GF-D8 (cell line): ENCODE data around the gene RAPGEF5.
A peak's percentile ranks its signal among the peaks of the same experiment; 100 is the strongest.

Source experiments
- DNase-seq: peaks from one replicate; lab custom pipeline; 2025; lab: John Stamatoyannopoulos, UW

RAPGEF5 gene

DNA sequence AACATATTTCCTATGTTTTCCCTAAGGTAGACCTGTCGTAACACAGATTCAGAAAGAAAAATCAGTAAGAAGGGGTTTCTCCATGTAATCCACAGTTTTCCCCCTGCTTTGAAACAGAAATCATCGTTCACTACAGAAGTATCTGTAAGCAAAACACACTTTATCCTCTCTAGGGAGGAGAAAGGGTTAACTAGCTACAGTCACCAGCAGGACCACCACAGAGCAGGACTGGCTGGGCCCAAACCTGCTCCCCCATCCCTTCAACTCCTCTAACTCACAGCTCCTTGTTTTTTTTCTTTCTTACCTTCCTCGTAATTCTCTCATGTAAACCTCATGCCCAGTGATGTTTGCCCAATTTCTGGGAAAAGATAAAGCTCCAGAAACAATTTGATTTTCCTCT is 167.7 kb downstream of the RAPGEF5 start:
- no peak for DNase-seq

DNA sequence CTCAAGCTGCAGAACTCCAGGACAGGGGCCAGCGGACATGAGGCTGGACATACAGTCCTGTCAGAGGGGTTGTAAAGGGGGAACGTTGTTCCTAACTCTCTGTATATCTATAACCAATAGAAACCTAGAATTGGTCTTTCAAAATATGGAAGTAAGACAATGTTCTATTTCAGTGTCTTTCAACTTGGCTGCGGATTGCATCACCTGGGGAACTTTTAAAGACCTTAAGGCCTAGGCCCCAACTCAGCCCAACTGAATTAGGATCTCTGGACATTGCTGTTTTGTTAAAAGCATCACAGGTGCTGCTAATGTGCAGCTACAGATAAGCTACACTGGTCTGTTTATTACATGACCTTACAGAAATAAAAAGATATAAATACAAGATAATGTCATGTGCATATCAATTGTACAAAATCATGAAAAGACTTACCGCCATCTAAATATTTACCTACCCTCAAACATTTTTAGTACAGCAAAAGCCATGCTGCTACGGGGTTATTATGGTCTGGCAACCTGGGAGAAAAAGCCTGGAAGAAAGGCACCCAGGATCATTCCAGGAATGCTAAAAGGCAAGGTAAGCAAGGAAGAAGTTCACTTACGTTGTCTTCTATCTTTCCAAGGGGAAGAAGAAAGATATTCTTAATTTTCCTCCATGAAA is 169.1 kb downstream of the RAPGEF5 start:
- DNase-seq: no peak

DNA sequence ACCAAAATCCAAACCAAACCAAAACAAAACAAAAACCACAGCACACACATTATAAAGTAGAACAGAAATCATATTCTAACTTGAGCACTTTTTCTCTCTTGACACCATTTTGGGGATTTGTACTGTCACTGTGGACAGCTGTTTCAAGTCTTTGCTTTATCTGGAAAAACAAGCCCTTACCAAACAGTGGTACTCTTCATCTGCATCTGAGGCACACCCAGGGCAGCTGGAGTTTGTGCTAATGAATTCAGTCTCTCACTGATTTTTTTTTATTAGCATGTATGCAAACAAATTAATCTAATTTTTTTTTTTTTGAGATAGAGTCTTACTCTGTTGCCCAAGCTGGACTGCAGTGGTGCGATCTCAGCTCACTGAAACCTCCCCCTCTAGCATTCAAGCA is 171.4 kb downstream of the RAPGEF5 start:
- DNase-seq: no peak

DNA sequence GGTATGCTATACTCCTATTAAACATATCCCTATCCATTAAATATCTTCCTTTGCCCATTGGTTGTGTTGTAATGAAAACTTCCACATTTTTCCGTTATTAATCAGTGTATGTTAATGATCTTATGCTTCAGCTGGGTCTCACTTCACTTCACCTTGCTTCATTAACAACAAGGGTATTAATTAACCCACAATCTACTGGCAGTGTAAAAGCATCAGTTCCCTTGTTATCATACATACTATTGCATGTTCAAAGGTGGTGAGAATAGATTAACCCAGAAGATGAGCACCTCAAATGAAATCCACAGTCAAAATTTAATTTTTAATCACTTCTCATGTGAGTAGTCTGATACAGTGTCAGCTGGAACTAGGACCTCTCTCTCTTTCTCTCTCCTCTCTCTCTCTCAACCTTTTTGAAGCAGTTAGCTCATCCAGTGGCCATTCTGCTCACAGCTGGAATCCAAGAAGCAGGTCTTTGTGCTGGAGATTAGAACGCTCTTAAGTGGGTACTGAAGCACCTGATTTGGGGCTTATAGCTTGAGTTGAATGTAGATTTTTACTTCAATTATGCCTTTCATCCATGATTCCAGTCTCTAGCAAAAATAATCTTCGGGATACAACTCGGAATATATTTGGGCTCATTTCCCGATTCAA is 172.3 kb downstream of the RAPGEF5 start:
- no peak for DNase-seq

DNA sequence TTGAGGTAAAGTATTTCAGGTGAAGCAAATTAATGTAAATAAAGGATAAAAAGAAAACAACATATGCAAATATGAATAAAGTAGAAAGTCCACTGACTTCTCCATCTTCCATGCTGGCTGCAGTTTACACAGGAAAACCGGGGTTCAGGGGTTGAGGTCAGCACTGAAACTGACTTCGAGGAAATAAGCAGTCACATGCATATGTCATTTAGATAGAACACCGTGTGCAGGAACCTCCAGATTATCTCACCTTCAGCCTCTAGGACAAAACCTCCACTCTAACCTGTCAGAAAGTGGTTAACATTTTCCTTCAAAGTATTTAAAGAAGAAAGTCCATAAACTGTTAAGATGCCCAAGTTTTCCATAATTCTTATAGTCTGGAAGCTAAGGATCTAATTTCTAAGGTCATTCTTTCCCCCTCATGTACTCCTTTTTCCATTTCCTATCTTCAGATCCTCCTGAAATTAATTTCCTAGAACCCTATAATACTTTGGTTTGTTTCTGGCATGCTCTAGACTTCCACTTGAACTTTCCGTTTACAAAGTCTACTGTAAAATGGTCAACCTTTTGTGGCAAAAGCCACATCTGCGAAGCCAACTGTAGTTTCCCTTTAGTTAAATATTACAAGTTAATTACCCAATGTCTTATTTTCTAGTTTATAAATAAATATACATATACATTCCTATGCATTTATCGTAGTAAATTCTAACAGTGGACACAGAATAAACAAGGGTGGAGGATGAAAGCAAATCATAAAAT is 173.3 kb downstream of the RAPGEF5 start:
- no peak for DNase-seq

DNA sequence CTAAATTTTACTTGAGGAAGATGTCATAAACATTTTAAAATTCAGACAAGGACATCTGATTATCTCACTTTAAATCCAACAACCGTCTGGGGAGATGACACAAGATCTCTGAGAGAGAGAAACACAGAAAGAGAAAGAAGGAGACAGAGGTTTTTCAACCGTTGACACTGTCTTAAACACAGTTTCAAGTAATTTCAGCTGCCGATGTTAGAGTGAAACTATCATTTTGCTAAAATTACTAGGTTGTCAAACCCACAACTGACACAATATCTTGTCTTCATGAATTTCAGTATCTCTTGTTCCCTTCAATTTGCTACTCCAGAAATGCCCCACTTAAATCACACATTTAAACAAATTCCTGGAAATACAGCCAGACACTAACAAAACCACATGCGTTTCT is 174.8 kb downstream of the RAPGEF5 start:
- no peak for DNase-seq

DNA sequence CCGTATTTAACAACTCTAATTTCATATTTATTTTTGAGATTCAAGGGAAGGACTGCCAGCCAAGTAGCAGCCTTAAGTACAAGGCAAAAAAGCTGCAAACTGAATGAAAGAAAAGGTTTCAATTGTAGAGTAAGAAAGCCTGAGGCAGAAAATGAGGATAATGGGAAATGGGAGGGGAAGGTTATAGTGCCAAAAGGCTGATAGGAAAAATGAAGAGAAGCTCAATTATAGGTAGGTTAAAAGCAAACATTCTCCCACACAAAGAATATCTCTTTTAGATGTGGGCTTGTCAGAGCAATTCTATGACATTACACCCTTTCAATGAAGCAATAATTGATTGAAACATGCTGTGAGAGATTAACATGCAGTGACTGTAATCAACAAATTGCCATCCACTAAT is 175.3 kb downstream of the RAPGEF5 start:
- DNase-seq: no peak

DNA sequence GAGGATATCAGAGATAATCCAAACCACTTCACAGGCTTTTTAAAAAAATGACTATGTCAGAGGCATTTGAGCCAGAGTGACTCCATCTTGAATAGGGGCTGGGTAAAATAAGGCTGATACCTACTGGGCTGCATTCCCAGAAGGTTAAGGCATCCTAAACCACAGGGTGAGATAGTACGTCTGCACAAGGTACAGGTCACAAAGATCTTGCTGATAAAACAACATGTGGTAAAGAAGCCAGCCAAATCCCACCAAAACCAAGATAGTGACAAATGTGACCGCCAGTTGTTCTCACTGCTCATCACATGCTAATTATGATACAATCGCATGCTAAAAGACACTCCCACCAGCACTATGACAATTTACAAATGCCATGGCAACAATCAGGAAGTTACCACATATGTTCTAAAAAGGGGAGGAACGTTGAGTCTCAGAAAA is 177.5 kb downstream of the RAPGEF5 start:
- DNase-seq: no peak

DNA sequence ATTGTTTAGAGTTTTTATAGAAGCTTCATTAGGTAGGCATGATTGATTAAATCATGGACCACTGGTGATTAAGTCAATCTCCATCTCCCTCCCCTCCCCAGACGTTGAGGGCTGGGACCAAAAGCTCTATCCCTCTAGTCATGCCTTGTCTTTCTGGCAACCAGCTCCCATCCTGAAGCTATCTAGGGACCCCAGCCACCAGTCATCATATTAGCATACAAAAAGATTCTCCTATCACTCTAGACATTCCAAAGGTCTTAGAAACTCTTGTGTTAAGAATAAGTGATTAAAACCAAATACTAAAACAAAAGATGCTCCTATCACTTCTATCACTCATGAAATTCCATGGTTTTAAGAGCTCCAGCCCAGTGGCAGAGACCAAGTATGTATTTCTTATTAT is 178.2 kb downstream of the RAPGEF5 start:
- DNase-seq: no peak

DNA sequence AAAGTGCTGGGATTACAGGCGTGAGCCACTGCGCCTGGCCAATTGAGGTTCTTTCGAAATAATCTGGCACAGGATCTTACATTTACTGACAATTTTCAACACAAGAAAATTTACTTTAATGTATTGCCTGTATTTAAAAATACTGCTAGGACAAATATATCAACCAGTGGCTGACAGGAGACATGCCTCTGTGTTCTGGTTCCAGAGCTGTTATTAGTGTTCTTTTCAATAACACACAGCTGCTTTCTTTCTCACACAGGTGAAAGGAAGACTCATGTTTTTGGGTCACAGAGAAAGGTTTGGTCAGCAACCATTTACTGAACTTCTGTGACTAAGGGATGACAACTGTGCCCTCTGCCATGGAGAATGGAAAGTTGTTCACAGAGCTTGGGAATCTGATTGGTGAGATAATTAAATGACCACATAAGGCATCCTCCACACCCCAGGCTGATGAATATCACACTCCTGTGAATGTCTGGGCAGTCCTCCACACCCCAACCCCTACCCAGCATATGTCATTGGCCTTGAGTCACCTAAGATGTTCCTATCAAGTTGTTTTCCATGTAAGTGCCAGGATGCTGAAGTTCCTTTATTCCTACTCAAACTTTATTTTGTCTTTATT is 180.1 kb downstream of the RAPGEF5 start:
- DNase-seq: no peak

DNA sequence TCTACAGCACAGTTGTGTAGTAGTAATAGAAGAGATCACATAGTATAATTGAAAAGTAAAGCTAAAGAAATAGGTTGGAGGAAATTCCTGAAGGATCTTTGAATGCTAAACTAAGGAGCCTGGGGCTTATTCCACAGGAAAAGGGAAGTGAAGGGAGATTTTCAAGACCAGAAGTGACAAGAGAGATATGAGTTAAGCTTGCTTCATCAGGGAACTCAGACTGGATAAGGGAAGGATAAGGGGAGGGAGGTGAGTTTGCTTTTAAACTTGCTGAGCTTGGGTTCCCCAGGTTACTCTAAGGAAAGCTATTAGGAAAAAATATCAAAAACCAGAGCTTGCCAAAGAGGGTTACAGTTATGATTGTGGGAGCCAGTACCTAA is 182.4 kb downstream of the RAPGEF5 start:
- no peak for DNase-seq

DNA sequence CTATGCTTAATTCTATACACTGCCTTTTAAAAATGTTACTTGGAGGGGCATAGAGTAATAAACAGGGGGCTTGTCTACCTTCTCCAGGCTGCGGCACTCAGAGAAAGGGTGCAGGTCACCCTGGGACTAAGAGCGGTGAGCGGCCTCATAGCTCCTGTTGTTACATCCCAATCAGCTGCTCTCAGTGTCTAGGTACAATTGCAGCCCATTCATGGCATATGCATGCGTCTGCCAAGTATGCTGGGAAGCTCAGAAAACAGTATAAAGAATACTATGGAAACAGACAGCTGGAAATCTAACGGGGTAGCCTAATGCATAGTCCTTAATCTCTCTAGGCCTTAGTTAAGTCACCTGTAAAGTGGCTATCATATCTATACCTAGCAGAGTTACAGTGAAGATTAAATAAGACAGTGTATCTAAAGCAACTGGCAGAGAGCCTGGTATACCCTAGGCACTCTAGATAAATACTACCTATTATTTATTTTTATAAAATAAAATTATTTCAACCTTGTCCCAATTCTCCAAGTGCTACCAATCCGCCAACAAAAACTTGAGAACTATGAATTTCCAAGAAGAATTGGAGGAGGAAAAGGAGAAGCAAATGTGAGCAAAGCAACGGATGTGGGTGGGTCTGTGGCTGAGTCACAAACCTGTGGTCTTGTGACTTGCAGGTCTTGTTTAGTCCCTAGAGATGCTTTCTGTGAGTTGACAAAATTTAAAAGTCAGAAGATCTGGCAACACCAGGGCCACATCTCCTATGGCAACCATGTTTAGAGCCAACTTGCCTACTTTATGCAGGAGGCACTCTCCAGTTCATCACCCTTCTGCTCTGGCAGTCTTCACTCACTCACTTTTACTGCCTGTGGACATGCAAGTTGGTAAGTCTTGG is 183.0 kb downstream of the RAPGEF5 start:
- DNase-seq: peak; percentile 49

DNA sequence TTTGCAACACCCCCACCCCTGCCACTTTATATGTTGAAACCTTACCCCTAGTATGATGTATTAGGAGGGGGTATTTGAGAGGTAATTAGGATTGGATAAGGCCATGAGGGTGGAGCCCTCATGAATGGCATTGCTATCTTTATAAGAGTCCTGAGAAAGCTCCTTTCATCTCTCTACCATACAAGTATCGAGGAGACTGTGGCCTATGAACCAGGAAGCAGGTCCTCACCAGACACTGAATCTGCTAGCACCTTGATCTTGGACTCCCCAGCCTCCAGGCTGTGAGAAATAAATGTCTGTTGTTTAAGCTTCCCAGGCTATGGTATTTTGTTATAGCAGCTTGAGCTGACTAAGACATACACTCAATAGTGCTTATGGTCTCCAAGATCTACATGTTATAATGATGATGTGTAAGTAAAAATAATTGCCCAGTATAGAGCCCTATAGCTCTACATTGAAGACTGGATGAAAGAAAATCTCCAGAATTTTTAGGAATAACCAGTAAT is 188.8 kb downstream of the RAPGEF5 start:
- DNase-seq: no peak

DNA sequence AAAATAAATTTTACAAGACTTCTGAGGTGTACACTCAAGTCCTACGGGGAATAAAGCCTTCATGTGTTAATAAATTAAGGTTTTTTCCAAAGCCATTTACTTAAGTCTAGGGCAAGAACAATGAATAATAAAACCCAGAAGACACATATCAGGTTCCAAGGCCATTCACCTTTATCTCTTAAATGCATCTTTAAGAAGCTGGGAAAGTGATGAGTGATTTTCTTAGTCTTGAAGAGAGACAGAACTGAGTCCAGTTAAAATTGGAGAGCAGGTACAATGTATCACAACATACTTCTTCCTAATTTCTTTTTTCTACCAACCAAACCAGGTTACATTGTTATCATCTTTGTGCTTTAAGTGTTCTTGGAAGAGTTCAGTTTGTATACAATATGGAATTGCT is 189.5 kb downstream of the RAPGEF5 start:
- no peak for DNase-seq

DNA sequence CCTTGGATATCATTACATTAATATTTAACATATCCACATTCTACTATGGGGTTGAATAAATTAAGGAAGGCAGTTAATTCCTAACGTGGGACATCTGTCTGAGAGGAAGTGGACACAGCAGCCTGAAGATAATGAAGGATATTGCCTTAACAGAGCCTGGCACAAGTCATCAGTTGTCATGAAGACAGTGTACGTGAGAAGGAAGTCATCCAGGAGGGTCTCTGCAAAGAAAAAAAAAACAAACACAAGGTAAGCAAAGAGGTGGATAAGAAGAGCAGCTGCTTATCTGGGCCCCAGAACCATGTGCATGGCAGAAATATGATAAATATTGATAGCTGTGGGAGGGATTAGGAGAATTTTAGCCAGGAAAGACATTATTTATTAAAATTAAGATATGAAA is 190.0 kb downstream of the RAPGEF5 start:
- DNase-seq: no peak

DNA sequence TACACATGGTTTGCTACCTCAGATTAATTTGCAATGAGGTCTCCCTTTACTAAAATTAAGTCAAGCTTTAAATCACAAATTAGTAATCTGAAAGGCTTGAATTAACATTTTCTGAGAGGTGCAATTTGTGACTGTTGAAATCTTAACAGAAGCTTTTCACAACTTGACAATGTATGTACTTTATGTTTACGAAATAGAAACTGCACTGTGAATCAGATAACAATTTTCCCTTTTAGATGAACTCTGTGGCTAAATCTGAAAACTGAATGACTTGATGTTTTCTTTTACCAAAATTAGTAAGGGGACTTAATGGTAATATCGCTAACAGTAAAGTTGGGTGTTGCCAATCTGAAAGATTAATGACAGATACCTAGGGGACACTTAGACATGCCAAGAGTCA is 197.6 kb downstream of the RAPGEF5 start:
- no peak for DNase-seq

DNA sequence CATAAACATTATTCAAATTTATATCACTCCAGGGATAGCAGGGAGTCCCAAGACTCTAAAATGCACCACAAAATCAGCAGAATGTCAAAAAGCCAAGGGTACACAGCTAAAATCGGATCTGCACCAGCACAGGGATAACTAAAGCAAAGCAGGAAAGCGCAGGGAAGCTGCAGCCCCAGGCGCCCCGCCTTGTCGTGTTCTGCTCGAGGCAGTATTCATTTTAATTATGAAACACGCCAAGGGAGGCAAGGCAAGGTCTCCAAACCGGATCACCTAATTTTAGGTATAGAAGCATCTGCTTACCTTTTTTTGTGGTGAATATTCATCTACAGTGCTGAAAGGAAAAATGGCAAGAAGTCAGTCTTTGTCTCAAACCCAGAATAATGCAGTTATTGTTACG is 199.4 kb downstream of the RAPGEF5 start:
- no peak for DNase-seq

DNA sequence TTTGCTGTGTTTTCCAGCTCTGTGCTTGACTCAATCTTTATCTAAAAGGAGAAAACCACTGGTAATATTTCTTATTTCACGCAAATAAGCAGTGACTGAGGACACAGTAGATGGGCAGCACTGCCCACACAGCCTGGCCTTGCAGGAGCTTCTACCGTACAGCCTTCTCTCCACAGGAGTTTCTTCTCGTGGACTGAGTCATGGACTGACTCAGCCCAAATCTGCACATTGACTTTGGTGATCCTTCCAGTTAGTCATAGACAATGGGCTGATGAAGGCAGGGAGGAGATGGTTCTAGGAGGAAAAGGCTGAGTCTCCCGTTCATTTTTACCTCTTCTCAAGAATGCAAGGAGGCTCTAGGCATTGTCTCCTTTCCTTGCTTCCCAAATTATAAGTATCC is 200.7 kb downstream of the RAPGEF5 start:
- DNase-seq: no peak

DNA sequence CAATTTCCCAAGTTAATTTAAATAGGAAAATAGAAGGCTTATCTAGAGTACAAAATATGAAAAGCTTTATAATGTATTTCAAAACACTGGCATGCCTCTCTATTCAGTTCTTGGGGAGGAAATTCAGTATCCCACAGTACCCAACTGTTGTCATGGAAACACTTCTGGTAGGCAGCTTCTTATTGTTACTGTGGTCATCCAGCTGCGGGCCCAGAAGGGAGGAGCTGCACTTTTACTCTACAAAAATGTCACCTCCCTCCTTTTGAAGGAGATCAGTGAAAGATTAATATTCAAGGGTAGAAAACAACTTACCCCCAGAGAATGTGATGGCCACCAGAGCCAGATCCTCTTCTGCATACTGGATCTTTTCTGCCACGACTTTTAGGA is 202.8 kb downstream of the RAPGEF5 start:
- DNase-seq: no peak

DNA sequence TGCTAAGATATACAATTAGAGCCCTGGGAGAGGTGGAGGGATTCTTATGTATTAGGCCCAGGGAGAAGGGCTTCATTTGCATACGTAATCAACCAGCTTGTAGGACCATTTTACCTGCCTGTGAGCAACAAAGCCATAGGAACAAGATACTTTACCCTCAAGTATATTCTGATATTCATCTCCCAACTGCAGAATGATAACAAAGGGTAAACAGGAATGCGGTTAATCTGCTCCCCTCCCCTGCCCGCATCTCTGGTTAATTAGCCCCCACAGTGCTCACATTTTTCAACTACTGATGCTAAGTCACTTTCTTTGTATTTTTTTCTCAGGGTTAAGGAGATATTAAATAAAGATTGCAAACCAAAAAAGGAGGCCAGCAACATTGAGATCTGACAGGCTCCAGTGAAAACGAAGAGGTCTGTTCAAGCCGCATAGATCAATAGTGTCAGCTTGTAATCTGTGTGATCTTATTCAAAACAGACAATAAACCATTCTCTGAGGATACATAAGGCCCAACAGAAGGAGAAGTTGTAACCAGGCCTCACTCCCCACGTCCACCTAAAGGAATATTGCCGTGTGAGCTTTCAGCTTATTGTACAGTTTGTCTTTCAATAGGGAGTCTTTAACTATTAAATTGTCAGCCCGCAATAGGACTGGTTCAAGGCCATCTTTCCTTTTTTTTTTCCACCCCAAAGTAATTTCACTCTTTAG is 203.4 kb downstream of the RAPGEF5 start:
- no peak for DNase-seq

DNA sequence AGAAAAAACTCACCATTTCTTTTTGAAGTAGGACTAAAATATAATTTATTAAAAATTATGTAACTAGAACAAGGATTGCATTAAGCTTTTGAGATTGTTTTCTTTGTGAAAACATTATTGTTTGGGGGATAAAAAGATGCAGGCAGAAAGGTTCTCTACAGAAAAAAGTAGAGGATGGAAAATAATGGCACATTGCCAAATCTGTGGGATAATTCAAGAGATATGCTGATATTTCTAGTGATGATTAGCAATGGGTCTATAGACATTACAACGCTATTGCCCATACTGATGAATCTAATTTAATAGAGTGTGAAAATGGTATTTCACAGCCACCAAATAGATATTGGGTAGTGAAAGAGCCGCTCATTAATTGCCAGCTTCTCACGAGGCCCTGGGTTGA is 204.3 kb downstream of the RAPGEF5 start:
- no peak for DNase-seq
